ENCODE data around the gene XPO6. TPM values are rescaled to one million over a fixed set of nuclear protein-coding genes. Genes with fewer than 3 reads are reported as not detected.

Gene XPO6
- total and polyA plus RNA-seq, 2 of the 13 experiments (the other 11 are each of a cell fraction or from before 2014, with no cell fraction given) = 109 to 129 TPM

DNA sequence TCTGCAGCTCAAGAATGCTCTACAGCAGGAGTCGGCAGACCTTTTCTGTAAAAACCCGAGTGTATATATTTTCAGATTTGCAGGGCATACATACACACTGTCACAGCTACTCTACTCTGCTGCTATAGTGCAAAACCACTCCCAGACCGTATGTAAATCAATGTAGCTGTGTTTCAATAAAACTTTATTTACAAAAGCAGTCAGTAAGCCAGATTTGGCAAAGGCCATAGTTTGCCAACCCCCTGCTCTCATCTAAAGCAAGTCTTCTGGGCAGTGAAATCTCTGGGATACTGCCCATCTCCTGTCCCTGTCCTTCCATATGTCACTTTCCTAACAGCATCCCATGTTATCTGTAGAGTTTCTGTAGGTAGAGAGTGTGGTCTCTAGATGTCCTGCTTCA is 91.0 kb downstream of the XPO6 start:
- no peaks in the 10 kb centered on the region for H4K20me1 ChIP-seq (ENCODE audit: insufficient read depth, low read length)
- no peak for DNase-seq (ENCODE audit: low spot score)
- no peak overlapping the region for H3K4me3 ChIP-seq (replicated peaks in 1 of 3; ENCODE audit: insufficient read depth in 1 of 3, low read depth in 2 of 3, low read length in 3 of 3)
- in situ Hi-C loops (cut with HindIII; ENCODE audit: extremely low pct_ligation_motif_present, low pct_unique_long_range_greater_than_20kb) = no loop called here
- H3K4me2 ChIP-seq (ENCODE audit: low read depth, low read length) = no peak overlapping the region
- 96% methylated on average over 3 of the region's 3 CpGs for WGBS (ENCODE audit: low lambda C conversion rate)
- H3K4me1 ChIP-seq (ENCODE audit: insufficient read depth, low read length) = no peaks in the 10 kb centered on the region
- H3K79me2 ChIP-seq (ENCODE audit: insufficient read depth, low read length) = no peaks in the 10 kb centered on the region
- ATAC-seq = no peak
- no peaks in the 10 kb centered on the region for H3K27me3 ChIP-seq (ENCODE audit: control insufficient read depth in 1 of 2, insufficient read depth in 2 of 2, low read length in 2 of 2)
- no peak overlapping the region for H2AFZ ChIP-seq (ENCODE audit: low read length)
- H3K36me3 ChIP-seq (replicated peaks in 1 of 2; ENCODE audit: control insufficient read depth in 1 of 2, insufficient read depth in 2 of 2, low read length in 2 of 2) = peaks cover 31 to 82% of the 10 kb centered on the region in 2 experiments
- H3K27ac ChIP-seq (ENCODE audit: extremely low read length, insufficient read depth, low read length) = no peak overlapping the region
- no TSS peak for BruUV-seq (replicated peaks)
- ChIA-PET POLR2A (no interaction called here), CTCF (ENCODE audit: low intra/inter-chr PET ratio, low total read pairs) (no interaction called here)
- no peak for TF ChIP-seq ZFY (CRISPR knock-in tag; IDR thresholded peaks at IDR 0.05)
- TF ChIP-seq, protein P1, sequence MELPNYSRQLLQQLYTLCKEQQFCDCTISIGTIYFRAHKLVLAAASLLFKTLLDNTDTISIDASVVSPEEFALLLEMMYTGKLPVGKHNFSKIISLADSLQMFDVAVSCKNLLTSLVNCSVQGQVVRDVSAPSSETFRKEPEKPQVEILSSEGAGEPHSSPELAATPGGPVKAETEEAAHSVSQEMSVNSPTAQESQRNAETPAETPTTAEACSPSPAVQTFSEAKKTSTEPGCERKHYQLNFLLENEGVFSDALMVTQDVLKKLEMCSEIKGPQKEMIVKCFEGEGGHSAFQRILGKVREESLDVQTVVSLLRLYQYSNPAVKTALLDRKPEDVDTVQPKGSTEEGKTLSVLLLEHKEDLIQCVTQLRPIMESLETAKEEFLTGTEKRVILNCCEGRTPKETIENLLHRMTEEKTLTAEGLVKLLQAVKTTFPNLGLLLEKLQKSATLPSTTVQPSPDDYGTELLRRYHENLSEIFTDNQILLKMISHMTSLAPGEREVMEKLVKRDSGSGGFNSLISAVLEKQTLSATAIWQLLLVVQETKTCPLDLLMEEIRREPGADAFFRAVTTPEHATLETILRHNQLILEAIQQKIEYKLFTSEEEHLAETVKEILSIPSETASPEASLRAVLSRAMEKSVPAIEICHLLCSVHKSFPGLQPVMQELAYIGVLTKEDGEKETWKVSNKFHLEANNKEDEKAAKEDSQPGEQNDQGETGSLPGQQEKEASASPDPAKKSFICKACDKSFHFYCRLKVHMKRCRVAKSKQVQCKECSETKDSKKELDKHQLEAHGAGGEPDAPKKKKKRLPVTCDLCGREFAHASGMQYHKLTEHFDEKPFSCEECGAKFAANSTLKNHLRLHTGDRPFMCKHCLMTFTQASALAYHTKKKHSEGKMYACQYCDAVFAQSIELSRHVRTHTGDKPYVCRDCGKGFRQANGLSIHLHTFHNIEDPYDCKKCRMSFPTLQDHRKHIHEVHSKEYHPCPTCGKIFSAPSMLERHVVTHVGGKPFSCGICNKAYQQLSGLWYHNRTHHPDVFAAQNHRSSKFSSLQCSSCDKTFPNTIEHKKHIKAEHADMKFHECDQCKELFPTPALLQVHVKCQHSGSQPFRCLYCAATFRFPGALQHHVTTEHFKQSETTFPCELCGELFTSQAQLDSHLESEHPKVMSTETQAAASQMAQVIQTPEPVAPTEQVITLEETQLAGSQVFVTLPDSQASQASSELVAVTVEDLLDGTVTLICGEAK (IDR thresholded peaks at IDR 0.05) = peak; percentile 43; the same call in 1 of the 2 replicates
- TF ChIP-seq, protein P1 (CRISPR knock-in tag; IDR thresholded peaks at IDR 0.05) = peak; percentile 96
- no peak overlapping the region for H3K9ac ChIP-seq (ENCODE audit: insufficient read depth, low read depth, low read length)
- intact Hi-C loops (cut with micrococcal nuclease; ENCODE audit: unreplicated experiment) = no loop called here
- H3K9me3 ChIP-seq (ENCODE audit: low read length) = no peaks in the 10 kb centered on the region
- FAIRE-seq = no peak
